BE2C (cell line): ENCODE results near the gene GNAT2.

Experiments used
- DNase-seq: peaks from one replicate; pipeline ENCODE4 v3.0.0-alpha.2; 2020
- H3K27me3 ChIP-seq: fragments of 250-450 bp; sonication (Bioruptor Pico); 2 replicates; pipeline ENCODE4 v1.5.1; 2020; ENCODE audit warnings: mild to moderate bottlenecking
- H3K36me3 ChIP-seq: fragments of 250-450 bp; sonication (Bioruptor Pico); 2 replicates; pipeline ENCODE4 v1.5.1; 2020; ENCODE audit warnings: mild to moderate bottlenecking
- H3K4me1 ChIP-seq: fragments of 250-450 bp; sonication (Bioruptor Pico); 2 replicates; pipeline ENCODE4 v1.5.1; 2020
- H3K4me3 ChIP-seq: 2 replicates; pipeline ENCODE4 v1.5.1; 2011; ENCODE audit warnings: low read depth, low read length
- H3K9me3 ChIP-seq: fragments of 250-450 bp; sonication (Bioruptor Pico); 2 replicates; pipeline ENCODE4 v1.5.1; 2020
- CTCF ChIP-seq: IDR thresholded peaks from 2 replicates; pipeline ENCODE4 v1.5.1; 2012; ENCODE audit warnings: mild to moderate bottlenecking, low read depth, low read length

Gene GNAT2

GRCh38 chr1:109598156-109598555 is 21.3 kb downstream of the GNAT2 start:
- H3K27me3 ChIP-seq: no peaks in the 10 kb centered on the region
- H3K9me3 ChIP-seq: no peaks in the 10 kb centered on the region
- no peak for DNase-seq
- H3K36me3 ChIP-seq: peaks cover 16% of the 10 kb centered on the region
- no peak overlapping the region for H3K4me3 ChIP-seq
- TF ChIP-seq CTCF: no peak
- 0 out of 2 replicates have a peak, but pooled peaks cover 3% of the 10 kb centered on the region for H3K4me1 ChIP-seq

DNA sequence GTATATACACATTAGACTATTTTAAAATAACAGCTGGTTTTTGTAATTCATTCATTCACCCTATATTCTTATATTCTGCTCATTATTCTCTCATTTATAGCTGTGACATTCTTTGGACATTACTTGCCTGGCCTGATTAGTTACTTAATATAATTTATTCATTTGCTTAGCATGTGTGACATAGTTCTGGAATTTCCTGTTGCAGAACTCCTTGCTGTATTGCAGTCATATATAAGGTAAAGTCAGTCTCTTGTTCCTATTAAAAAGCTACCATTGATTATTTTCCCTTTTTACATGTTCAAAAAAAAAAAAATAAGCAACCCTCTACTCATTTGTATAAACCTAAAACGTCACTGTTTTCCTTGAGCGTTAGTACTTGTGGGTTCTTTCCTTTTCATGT is 23.9 kb downstream of the GNAT2 start:
- Histone ChIP-seq H3K9me3 (no peaks in the 10 kb centered on the region), H3K27me3 (no peaks in the 10 kb centered on the region), H3K36me3 (peaks cover 31% of the 10 kb centered on the region), H3K4me1 (peaks cover 7% of the 10 kb centered on the region; the same call in 1 of the 2 replicates), H3K4me3 (no peak overlapping the region)
- TF ChIP-seq CTCF: no peak
- DNase-seq: no peak

DNA sequence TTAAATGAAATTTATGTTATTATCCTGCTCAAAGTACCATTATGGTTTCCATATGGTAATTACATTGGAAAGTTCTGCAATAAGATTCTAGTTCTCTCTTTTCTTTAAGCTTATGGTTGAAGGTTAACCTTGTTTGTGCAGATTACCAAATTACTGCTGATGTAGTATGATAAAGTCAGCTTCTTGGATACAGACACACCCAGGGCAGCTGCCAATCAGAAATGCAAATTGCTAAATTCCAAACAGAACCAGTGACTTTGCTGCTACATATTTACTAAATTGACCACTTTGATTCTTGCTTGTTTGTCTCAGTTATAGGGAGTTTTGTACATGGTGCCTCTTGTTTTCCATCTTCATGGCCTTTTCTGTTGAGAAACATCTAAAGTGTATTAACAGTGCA is 26.5 kb downstream of the GNAT2 start:
- H3K9me3 ChIP-seq: no peaks in the 10 kb centered on the region
- no peaks in the 10 kb centered on the region for H3K27me3 ChIP-seq
- no peak for TF ChIP-seq CTCF
- DNase-seq: no peak
- no peak overlapping the region for H3K4me3 ChIP-seq
- peaks cover 7% of the 10 kb centered on the region; the same call in 1 of the 2 replicates for H3K4me1 ChIP-seq
- peaks cover 50% of the 10 kb centered on the region for H3K36me3 ChIP-seq

DNA sequence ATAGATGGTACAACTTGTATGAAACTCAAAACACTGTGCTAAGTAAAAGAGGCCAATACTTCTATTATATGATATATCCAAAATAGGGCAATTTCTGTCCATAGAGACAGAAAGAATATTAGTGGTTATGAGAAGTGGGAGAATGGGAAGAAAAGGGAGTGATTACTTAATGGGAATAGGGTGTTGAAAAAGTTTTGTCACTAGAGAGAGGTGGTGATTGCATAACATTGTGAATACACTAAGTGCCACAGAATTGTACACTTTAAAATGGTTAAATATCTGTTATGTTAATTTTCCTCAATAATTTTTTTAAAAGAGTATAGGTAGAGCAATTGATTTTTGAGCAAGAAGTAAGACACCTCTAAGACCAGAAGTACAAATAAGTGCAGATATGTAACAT is 29.7 kb downstream of the GNAT2 start:
- Histone ChIP-seq H3K4me3 (no peak overlapping the region), H3K27me3 (no peaks in the 10 kb centered on the region), H3K36me3 (peaks cover 65% of the 10 kb centered on the region), H3K4me1 (peaks cover 7% of the 10 kb centered on the region; the same call in 1 of the 2 replicates), H3K9me3 (no peaks in the 10 kb centered on the region)
- TF ChIP-seq CTCF: no peak
- DNase-seq: no peak

DNA sequence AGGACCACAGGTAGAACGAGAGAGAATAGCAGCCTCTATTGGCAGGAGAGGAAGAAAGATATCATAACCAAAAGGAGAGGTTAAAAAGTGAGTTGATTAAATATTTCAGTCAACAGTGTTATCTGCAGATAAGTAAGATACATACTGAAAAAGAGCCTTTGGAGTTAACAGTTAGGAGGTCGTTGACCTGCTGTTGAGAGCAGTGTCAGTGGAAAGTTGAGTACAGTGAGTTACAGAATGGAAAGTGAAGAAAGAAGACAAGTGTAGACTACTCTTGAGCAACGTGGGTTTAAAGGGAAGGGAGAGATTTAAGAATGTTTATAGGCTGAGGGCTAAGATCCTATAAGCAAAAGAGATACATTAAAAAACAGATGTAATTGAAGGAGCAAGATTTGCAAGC is 30.2 kb downstream of the GNAT2 start:
- DNase-seq: no peak
- TF ChIP-seq CTCF: no peak
- no peaks in the 10 kb centered on the region for H3K9me3 ChIP-seq
- H3K36me3 ChIP-seq: peaks cover 70% of the 10 kb centered on the region
- peaks cover 7% of the 10 kb centered on the region; the same call in 1 of the 2 replicates for H3K4me1 ChIP-seq
- no peak overlapping the region for H3K4me3 ChIP-seq
- H3K27me3 ChIP-seq: no peaks in the 10 kb centered on the region

DNA sequence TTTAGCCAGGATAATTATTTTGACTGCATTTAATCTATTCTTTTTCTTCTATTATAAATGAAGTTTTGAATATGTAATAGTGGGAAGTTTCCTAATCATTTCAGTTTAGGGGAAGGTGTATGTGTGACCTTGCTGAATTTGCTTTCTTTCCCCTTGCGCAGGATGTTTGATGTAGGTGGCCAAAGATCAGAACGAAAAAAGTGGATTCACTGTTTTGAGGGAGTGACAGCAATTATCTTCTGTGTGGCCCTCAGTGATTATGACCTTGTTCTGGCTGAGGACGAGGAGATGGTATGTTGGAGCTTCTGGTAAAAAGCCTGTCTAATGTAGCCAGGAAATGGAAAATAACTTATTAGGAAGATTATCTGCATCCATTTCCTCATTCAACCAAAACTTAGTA is 33.4 kb downstream of the GNAT2 start:
- no peaks in the 10 kb centered on the region for H3K9me3 ChIP-seq
- H3K4me1 ChIP-seq: no peaks in the 10 kb centered on the region
- peaks cover 67% of the 10 kb centered on the region for H3K36me3 ChIP-seq
- DNase-seq: no peak
- H3K4me3 ChIP-seq: no peak overlapping the region
- no peaks in the 10 kb centered on the region for H3K27me3 ChIP-seq
- TF ChIP-seq CTCF: no peak
